HCT116 (cell line): ENCODE results near the gene GRIA2. TPM values are rescaled to one million over a fixed set of nuclear protein-coding genes. Genes with fewer than 3 reads are reported as not detected.

Experiments used
- ATAC-seq: fragments of 200-7000 bp; cut with Tn5 transposase; 2 replicates; pipeline ENCODE4 v1.9.1; 2020; ENCODE audit warnings: mild to moderate bottlenecking, moderate library complexity
- BruUV-seq: library from RNA; stranded (reverse); fragments of 400-500 nt; replicated peaks from 2 replicates; lab custom pipeline; 2021; lab: Mats Ljungman, UMichigan
- CTCF ChIA-PET: fragments of 300-600 bp; sonication (Branson Sonifier 250); formaldehyde crosslinking; loops from one replicate; lab custom pipeline; 2021; ENCODE audit warnings: antibody characterized with exemption; lab: Charles Lee
- POLR2A ChIA-PET: fragments of 300-600, 350-600 bp; sonication (Branson Sonifier 250); formaldehyde crosslinking; loops from one replicate; lab custom pipeline; 2021; ENCODE audit warnings: antibody characterized with exemption; lab: Charles Lee
- RAD21 ChIA-PET, 2 experiments: fragments of 300-600 bp; sonication (Branson Sonifier 250); formaldehyde crosslinking; loops; one replicate each; lab custom pipeline; 2023; ENCODE audit warnings: low total read pairs in 2 of 2; ENCODE audit not compliant: uncharacterized antibody in 2 of 2, unreplicated experiment in 2 of 2, low non-redundant PET in 1 of 2; lab: Charles Lee
- DNase-seq: peaks from one replicate; pipeline ENCODE4 v3.0.0-alpha.2; 2010; ENCODE audit warnings: low read depth, low spot score
- H2AFZ ChIP-seq: fragments of 200-600 bp; shearing (Covaris generic), sonication (generic); 2 replicates; pipeline ENCODE4 v1.6.1; 2017; ENCODE audit warnings: low read depth, mixed run types, mixed read lengths, antibody characterized with exemption, low read length; ENCODE audit not compliant: poor library complexity, severe bottlenecking
- H3K27ac ChIP-seq: 2 replicates; pipeline ENCODE4 v1.5.1; 2012; ENCODE audit warnings: low read depth, low read length
- H3K27me3 ChIP-seq: fragments of 200-600 bp; sonication (generic); 2 replicates; pipeline ENCODE4 v1.6.1; 2016; ENCODE audit warnings: mixed run types, low read length, mixed read lengths; ENCODE audit not compliant: insufficient read depth
- H3K36me3 ChIP-seq, 2 experiments: fragments of 200-500 bp in 1 of 2; fragments of 200-600 bp in 1 of 2; sonication (Bioruptor generic) in 1 of 2; sonication (generic) in 1 of 2; 2 replicates each; pipeline versions ENCODE4 v1.5.1 to v1.6.1; 2014 to 2016; ENCODE audit warnings: low read length in 2 of 2, inconsistent platforms in 1 of 2, mixed read lengths in 1 of 2, mixed run types in 1 of 2; ENCODE audit not compliant: insufficient read depth in 2 of 2, control insufficient read depth in 1 of 2
- H3K4me1 ChIP-seq, 2 experiments: fragments of 200-600 bp in 1 of 2; sonication (generic) in 1 of 2; 2 replicates each; pipeline versions ENCODE4 v1.5.1 to v1.6.1; 2012 to 2017; ENCODE audit warnings: low read length in 2 of 2, inconsistent platforms in 1 of 2, mild to moderate bottlenecking in 1 of 2, mixed read lengths in 1 of 2, mixed run types in 1 of 2, moderate library complexity in 1 of 2; ENCODE audit not compliant: insufficient read depth in 2 of 2, control insufficient read depth in 1 of 2
- H3K4me2 ChIP-seq: fragments of 200-600 bp; sonication (generic); 2 replicates; pipeline ENCODE4 v1.6.1; 2017; ENCODE audit warnings: mixed run types, low read length, mixed read lengths
- H3K4me3 ChIP-seq, 2 experiments: fragments of 200-600 bp in 1 of 2; sonication (generic) in 1 of 2; replicated peaks in 1 of 2; 2 replicates each; pipeline ENCODE4 v1.5.1; 2011 to 2016; ENCODE audit warnings: low read length in 2 of 2, control low read depth in 1 of 2, low read depth in 1 of 2, mild to moderate bottlenecking in 1 of 2, mixed read lengths in 1 of 2, mixed run types in 1 of 2
- H3K79me2 ChIP-seq: fragments of 200-600 bp; sonication (generic); 2 replicates; pipeline ENCODE4 v1.6.1; 2017; ENCODE audit warnings: mild to moderate bottlenecking, mixed run types, low read length, moderate library complexity, mixed read lengths; ENCODE audit not compliant: insufficient read depth
- H3K9ac ChIP-seq: fragments of 200-600 bp; sonication (generic); 2 replicates; pipeline ENCODE4 v1.6.1; 2016; ENCODE audit warnings: low read length, mixed read lengths
- H3K9me2 ChIP-seq: fragments of 200-600 bp; sonication (generic), shearing (Covaris generic); 2 replicates; pipeline ENCODE4 v1.6.1; 2017; ENCODE audit warnings: mixed run types, mild to moderate bottlenecking, moderate library complexity; ENCODE audit not compliant: insufficient read depth
- H3K9me3 ChIP-seq, 2 experiments: fragments of 200-500 bp in 1 of 2; fragments of 200-600 bp in 1 of 2; sonication (Bioruptor generic) in 1 of 2; sonication (generic) in 1 of 2; 2 replicates each; pipeline ENCODE4 v1.6.1; 2014 to 2017; ENCODE audit warnings: low read length in 2 of 2, mixed read lengths in 2 of 2, inconsistent platforms in 1 of 2, low read depth in 1 of 2, mild to moderate bottlenecking in 1 of 2, mixed run types in 1 of 2, moderate library complexity in 1 of 2; ENCODE audit not compliant: control insufficient read depth in 1 of 2, insufficient read depth in 1 of 2
- H4K20me1 ChIP-seq: fragments of 200-600 bp; sonication (generic), shearing (Covaris generic); 2 replicates; pipeline ENCODE4 v1.6.1; 2017; ENCODE audit warnings: mixed run types, mild to moderate bottlenecking, moderate library complexity; ENCODE audit not compliant: insufficient read depth
- ATF3 ChIP-seq: IDR thresholded peaks from 2 replicates; pipeline ENCODE4 v1.6.1; 2012
- CBX3 ChIP-seq: IDR thresholded peaks from 2 replicates; pipeline ENCODE4 v1.6.1; 2012; ENCODE audit warnings: low read depth
- CEBPB ChIP-seq: IDR thresholded peaks from 2 replicates; pipeline ENCODE4 v1.6.1; 2012; ENCODE audit warnings: low read depth
- CTCF ChIP-seq, 3 experiments: fragments of 200-600 bp in 1 of 3; sonication (generic) in 1 of 3; IDR thresholded peaks in 2 of 3; conservative IDR thresholded peaks in 1 of 3; 2 replicates each; pipeline ENCODE4 v1.5.1; 2012 to 2017; ENCODE audit warnings: low read depth in 2 of 3, low read length in 2 of 3, antibody characterized with exemption in 1 of 3, borderline replicate concordance in 1 of 3, control low read depth in 1 of 3, mild to moderate bottlenecking in 1 of 3, mixed read lengths in 1 of 3, mixed run types in 1 of 3, moderate library complexity in 1 of 3; ENCODE audit not compliant: insufficient read depth in 1 of 3
- EGR1 ChIP-seq: IDR thresholded peaks from 2 replicates; pipeline ENCODE4 v1.6.1; 2012; ENCODE audit warnings: low read depth
- ELF1 ChIP-seq: IDR thresholded peaks from 2 replicates; pipeline ENCODE4 v1.6.1; 2012; ENCODE audit warnings: low read depth, borderline replicate concordance
- EZH2 ChIP-seq: fragments of 200-600 bp; sonication (generic); IDR thresholded peaks from 2 replicates; pipeline ENCODE4 v1.6.1; 2017; ENCODE audit warnings: antibody characterized with exemption, mixed run types
- EZH2phosphoT487 ChIP-seq: fragments of 200-600 bp; IDR thresholded peaks from 2 replicates; pipeline ENCODE4 v1.6.1; 2018; ENCODE audit warnings: antibody characterized with exemption, borderline replicate concordance
- FOSL1 ChIP-seq: IDR thresholded peaks from 2 replicates; pipeline ENCODE4 v1.6.1; 2012; ENCODE audit warnings: low read depth
- JUND ChIP-seq: IDR thresholded peaks from 2 replicates; pipeline ENCODE4 v1.6.1; 2012
- MAX ChIP-seq: IDR thresholded peaks from 2 replicates; pipeline ENCODE4 v1.6.1; 2012
- POLR2AphosphoS5 ChIP-seq: IDR thresholded peaks from 2 replicates; pipeline ENCODE4 v1.6.1; 2011; ENCODE audit warnings: mild to moderate bottlenecking, low read depth, low read length, moderate library complexity
- RAD21 ChIP-seq: IDR thresholded peaks from 2 replicates; pipeline ENCODE4 v1.6.1; 2012; ENCODE audit warnings: low read depth, mild to moderate bottlenecking
- SIN3A ChIP-seq: IDR thresholded peaks from 2 replicates; pipeline ENCODE4 v1.6.1; 2012; ENCODE audit warnings: low read depth
- SP1 ChIP-seq: IDR thresholded peaks from 2 replicates; pipeline ENCODE4 v1.6.1; 2012; ENCODE audit warnings: low read depth
- TCF7L2 ChIP-seq: IDR thresholded peaks from 2 replicates; pipeline ENCODE4 v1.7.0; 2011; ENCODE audit warnings: borderline replicate concordance, inconsistent platforms; ENCODE audit not compliant: insufficient read depth, insufficient read length; ENCODE audit errors: extremely low read depth
- YY1 ChIP-seq: IDR thresholded peaks from 2 replicates; pipeline ENCODE4 v1.6.1; 2011; ENCODE audit warnings: low read length, low read depth, moderate library complexity, mild to moderate bottlenecking; ENCODE audit not compliant: insufficient replicate concordance; ENCODE audit errors: extremely low read depth
- ZBTB33 ChIP-seq: IDR thresholded peaks from 2 replicates; pipeline ENCODE4 v1.6.1; 2011; ENCODE audit warnings: mild to moderate bottlenecking, low read length, moderate library complexity; ENCODE audit not compliant: insufficient replicate concordance; ENCODE audit errors: extremely low read depth
- ZFX ChIP-seq: fragments of 450-650 bp; IDR thresholded peaks from 2 replicates; pipeline ENCODE4 v1.6.1; 2017
- ZNF274 ChIP-seq: fragments of 200-500 bp; sonication (Bioruptor generic); IDR thresholded peaks from 2 replicates; pipeline ENCODE4 v1.6.1; 2014; ENCODE audit warnings: mild to moderate bottlenecking, low read depth, low read length, inconsistent platforms
- intact Hi-C: fragments of 100-400 bp; cut with micrococcal nuclease; formaldehyde crosslinking; loops from 2 replicates; pipeline ENCODE4 v1.10.0; 2022
- total RNA-seq: library from RNA; stranded (reverse); gene quantifications from one replicate; pipeline ENCODE4 v1.2.1, GENCODE V29; 2021; ENCODE audit not compliant: unreplicated experiment

Gene GRIA2
- total RNA-seq, 1 experiment from 2014 or later: not detected

- Histone ChIP-seq H3K27me3 (no peaks in the 10 kb centered on the region), H3K36me3 (no peaks in the 10 kb centered on the region), H3K4me3 (no peak overlapping the region), H4K20me1 (no peaks in the 10 kb centered on the region), H3K27ac (no peak overlapping the region), H3K4me2 (no peak overlapping the region), H3K9ac (no peak overlapping the region), H3K4me1 (no peaks in the 10 kb centered on the region), H3K9me3 (no peaks in the 10 kb centered on the region), H3K9me2 (no peaks in the 10 kb centered on the region), H2AFZ (no peak overlapping the region), H3K79me2 (no peaks in the 10 kb centered on the region)
- intact Hi-C loops: no loop called here
- RAD21 ChIA-PET: no interaction called here
- no peak for ATAC-seq
- no TSS peak for BruUV-seq
- POLR2A ChIA-PET: no interaction called here
- CTCF ChIA-PET: no interaction called here
- TF ChIP-seq CEBPB: no peak
- no peak for TF ChIP-seq RAD21
- TF ChIP-seq CBX3: no peak
- no peak for TF ChIP-seq EZH2phosphoT487
- no peak for TF ChIP-seq EGR1
- no peak for TF ChIP-seq SP1
- TF ChIP-seq POLR2AphosphoS5: no peak
- no peak for TF ChIP-seq JUND
- no peak for TF ChIP-seq MAX
- TF ChIP-seq EZH2: no peak
- no peak for TF ChIP-seq TCF7L2
- TF ChIP-seq ELF1: no peak
- no peak for TF ChIP-seq ATF3
- no peak for TF ChIP-seq SIN3A
- TF ChIP-seq ZBTB33: no peak
- TF ChIP-seq FOSL1: no peak
- TF ChIP-seq ZFX: no peak
- no peak for TF ChIP-seq YY1
- no peak for TF ChIP-seq ZNF274
- TF ChIP-seq CTCF (IDR thresholded peaks at IDR 0.05 in 2 of 3, conservative IDR thresholded peaks at IDR 0.05 in 1 of 3; ENCODE audit: borderline replicate concordance in 1 of 3, insufficient read depth in 1 of 3, low read depth in 2 of 3, low read length in 2 of 3): no peak
- no peak for DNase-seq
These were observed 23.8 kb downstream of the GRIA2 start for GRCh38 chr4:157244348-157244747.
